SK-N-SH (cell line): ENCODE results near the gene CACNA1H. TPM values are rescaled to one million over a fixed set of nuclear protein-coding genes. Genes with fewer than 3 reads are reported as not detected.

Experiments
- CTCF ChIA-PET: fragments of 300-600, 350-600 bp; formaldehyde crosslinking; extraction: SDS; loops from one replicate; lab custom pipeline; 2021; lab: Yijun Ruan, JAX
- POLR2A ChIA-PET: fragments of 350-600 bp; sonication (Branson Sonifier 250); formaldehyde crosslinking; extraction: SDS; loops from one replicate; lab custom pipeline; 2020; ENCODE audit warnings: antibody characterized with exemption, inconsistent platforms; lab: Yijun Ruan, JAX
- DNase-seq: peaks from one replicate; pipeline ENCODE4 v3.0.0; 2012
- H2AFZ ChIP-seq: fragments of 200-600 bp; sonication (generic); 2 replicates; pipeline ENCODE4 v1.8.1; 2016; ENCODE audit warnings: antibody characterized with exemption, mild to moderate bottlenecking, low read depth
- H3F3A ChIP-seq: fragments of 200-600 bp; sonication (generic); replicated peaks from 2 replicates; pipeline ENCODE3; 2016; ENCODE audit warnings: antibody characterized with exemption, mild to moderate bottlenecking; ENCODE audit not compliant: insufficient read depth
- H3K27ac ChIP-seq, 2 experiments: fragments of 200-500 bp in 1 of 2; fragments of 200-600 bp in 1 of 2; sonication (Bioruptor generic) in 1 of 2; sonication (generic), shearing (Covaris generic) in 1 of 2; 2 replicates each; pipeline versions ENCODE4 v1.5.1 to v1.6.1; 2014 to 2016; ENCODE audit warnings: low read depth in 2 of 2, inconsistent platforms in 1 of 2, low read length in 1 of 2, mild to moderate bottlenecking in 1 of 2, mixed read lengths in 1 of 2
- H3K27me3 ChIP-seq: fragments of 200-600 bp; sonication (generic), shearing (Covaris generic); 2 replicates; pipeline ENCODE4 v1.6.1; 2016; ENCODE audit warnings: mixed run types; ENCODE audit not compliant: insufficient read depth
- H3K36me3 ChIP-seq, 2 experiments: fragments of 200-500 bp in 1 of 2; fragments of 200-600 bp in 1 of 2; sonication (Bioruptor generic) in 1 of 2; sonication (generic) in 1 of 2; replicated peaks in 1 of 2; 2 replicates each; pipeline versions ENCODE3 to v1.5.1; 2014 to 2016; ENCODE audit warnings: low read length in 1 of 2, mild to moderate bottlenecking in 1 of 2; ENCODE audit not compliant: insufficient read depth in 2 of 2, control insufficient read depth in 1 of 2
- H3K4me1 ChIP-seq, 2 experiments: fragments of 200-500 bp in 1 of 2; fragments of 200-600 bp in 1 of 2; sonication (Bioruptor generic) in 1 of 2; sonication (generic), shearing (Covaris generic) in 1 of 2; 2 replicates each; pipeline versions ENCODE4 v1.5.1 to v1.6.1; 2014 to 2016; ENCODE audit warnings: low read depth in 1 of 2, low read length in 1 of 2, mixed run types in 1 of 2; ENCODE audit not compliant: insufficient read depth in 2 of 2, control insufficient read depth in 1 of 2
- H3K4me2 ChIP-seq: fragments of 200-600 bp; sonication (generic), shearing (Covaris generic); 2 replicates; pipeline ENCODE4 v1.6.1; 2017; ENCODE audit warnings: mixed run types
- H3K4me3 ChIP-seq, 2 experiments: fragments of 200-500 bp in 1 of 2; fragments of 200-600 bp in 1 of 2; sonication (Bioruptor generic) in 1 of 2; sonication (generic), shearing (Covaris generic) in 1 of 2; 2 replicates each; pipeline versions ENCODE4 v1.5.1 to v1.8.1; 2014 to 2016; ENCODE audit warnings: low read depth in 2 of 2, inconsistent platforms in 1 of 2, low read length in 1 of 2, mild to moderate bottlenecking in 1 of 2, mixed read lengths in 1 of 2, moderate library complexity in 1 of 2
- H3K79me2 ChIP-seq: fragments of 200-600 bp; sonication (generic); 2 replicates; pipeline ENCODE4 v1.8.1; 2017; ENCODE audit warnings: mild to moderate bottlenecking; ENCODE audit not compliant: insufficient read depth
- H3K9ac ChIP-seq: fragments of 200-600 bp; sonication (generic); 2 replicates; pipeline ENCODE4 v1.6.1; 2017; ENCODE audit warnings: mixed run types
- H3K9me2 ChIP-seq: fragments of 200-600 bp; sonication (generic); 2 replicates; pipeline ENCODE4 v1.6.1; 2017; ENCODE audit warnings: mixed run types
- H3K9me3 ChIP-seq: fragments of 200-600 bp; sonication (generic); 2 replicates; pipeline ENCODE4 v1.6.1; 2017; ENCODE audit warnings: mixed run types, mild to moderate bottlenecking, moderate library complexity
- H4K20me1 ChIP-seq: fragments of 200-600 bp; sonication (generic); 2 replicates; pipeline ENCODE4 v1.6.1; 2017; ENCODE audit warnings: mild to moderate bottlenecking, mixed run types; ENCODE audit not compliant: insufficient read depth
- ELF1 ChIP-seq: IDR thresholded peaks from 2 replicates; pipeline ENCODE4 v1.4.0; 2012
- FOXM1 ChIP-seq: IDR thresholded peaks from 2 replicates; pipeline ENCODE4 v1.4.0; 2012; ENCODE audit warnings: low read depth, mild to moderate bottlenecking
- REST ChIP-seq: IDR thresholded peaks from 2 replicates; pipeline ENCODE4 v1.6.1; 2012; ENCODE audit warnings: mild to moderate bottlenecking, low read depth, low read length, moderate library complexity
- RXRA ChIP-seq: IDR thresholded peaks from 2 replicates; pipeline ENCODE4 v1.4.0; 2012; ENCODE audit warnings: low read depth, mild to moderate bottlenecking, borderline replicate concordance
- WGBS: methylation state at CpG from one replicate; pipeline ENCODE4 v1.1.6; 2017; ENCODE audit warnings: low lambda C conversion rate; 5-methylcytosine and 5-hydroxymethylcytosine counted together
- polyA plus RNA-seq, 3 experiments: library from polyadenylated mRNA; depleted of rRNA; stranded (reverse); fragments of >200 nt; gene quantifications; 2 replicates each; pipeline ENCODE4 v1.2.3, GENCODE V29; 2012
- TF ChIP-seq, protein P1 (sequence below): IDR thresholded peaks from 2 replicates; pipeline ENCODE4 v1.4.0; 2012; ENCODE audit warnings: low read depth, borderline replicate concordance

The CACNA1H gene
- polyA plus RNA-seq, 1 of the 3 experiments (the other 2 are of a cell fraction), result not detected

GRCh38 chr16:1137604-1138003 lies 15.3 kb upstream of the CACNA1H start:
- H3K4me3 ChIP-seq, result no peak overlapping the region
- 30% methylated on average over 24 of the region's 24 CpGs for WGBS
- H3K27ac ChIP-seq, result no peak overlapping the region
- no peaks in the 10 kb centered on the region for H4K20me1 ChIP-seq
- H3K9ac ChIP-seq, result no peak overlapping the region
- H2AFZ ChIP-seq, result no peak overlapping the region
- ChIA-PET CTCF (no interaction called here), POLR2A (no interaction called here)
- no peak for DNase-seq
- no peaks in the 10 kb centered on the region for H3K4me1 ChIP-seq
- H3K9me3 ChIP-seq, result no peaks in the 10 kb centered on the region
- H3K4me2 ChIP-seq, result no peak overlapping the region
- H3K79me2 ChIP-seq, result no peaks in the 10 kb centered on the region
- H3K27me3 ChIP-seq, result peaks cover 83% of the 10 kb centered on the region
- H3K36me3 ChIP-seq, result no peaks in the 10 kb centered on the region
- TF ChIP-seq ELF1 (0 out of 2 replicates have a peak, but pooled peaks have one; percentile 27), FOXM1 (no peak)
- TF ChIP-seq, all 33 proteins: peak for 1
- H3K9me2 ChIP-seq, result no peaks in the 10 kb centered on the region
- H3F3A ChIP-seq, result no peaks in the 10 kb centered on the region

- Histone ChIP-seq H3K9ac (no peak overlapping the region), H3K9me3 (no peaks in the 10 kb centered on the region), H3K27ac (no peak overlapping the region), H3K4me2 (no peak overlapping the region), H3K4me3 (no peak overlapping the region), H3K79me2 (no peaks in the 10 kb centered on the region), H3K36me3 (no peaks in the 10 kb centered on the region), H3F3A (no peaks in the 10 kb centered on the region), H2AFZ (no peak overlapping the region), H4K20me1 (no peaks in the 10 kb centered on the region), H3K27me3 (peaks cover 87% of the 10 kb centered on the region), H3K4me1 (no peaks in the 10 kb centered on the region), H3K9me2 (no peaks in the 10 kb centered on the region)
- 30% methylated on average over 15 of the region's 23 CpGs for WGBS
- TF ChIP-seq RXRA, result no peak
- TF ChIP-seq REST, result no peak
- no peak for TF ChIP-seq ELF1
- TF ChIP-seq, protein P1, sequence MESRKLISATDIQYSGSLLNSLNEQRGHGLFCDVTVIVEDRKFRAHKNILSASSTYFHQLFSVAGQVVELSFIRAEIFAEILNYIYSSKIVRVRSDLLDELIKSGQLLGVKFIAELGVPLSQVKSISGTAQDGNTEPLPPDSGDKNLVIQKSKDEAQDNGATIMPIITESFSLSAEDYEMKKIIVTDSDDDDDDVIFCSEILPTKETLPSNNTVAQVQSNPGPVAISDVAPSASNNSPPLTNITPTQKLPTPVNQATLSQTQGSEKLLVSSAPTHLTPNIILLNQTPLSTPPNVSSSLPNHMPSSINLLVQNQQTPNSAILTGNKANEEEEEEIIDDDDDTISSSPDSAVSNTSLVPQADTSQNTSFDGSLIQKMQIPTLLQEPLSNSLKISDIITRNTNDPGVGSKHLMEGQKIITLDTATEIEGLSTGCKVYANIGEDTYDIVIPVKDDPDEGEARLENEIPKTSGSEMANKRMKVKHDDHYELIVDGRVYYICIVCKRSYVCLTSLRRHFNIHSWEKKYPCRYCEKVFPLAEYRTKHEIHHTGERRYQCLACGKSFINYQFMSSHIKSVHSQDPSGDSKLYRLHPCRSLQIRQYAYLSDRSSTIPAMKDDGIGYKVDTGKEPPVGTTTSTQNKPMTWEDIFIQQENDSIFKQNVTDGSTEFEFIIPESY, result no peak
- ChIA-PET CTCF (no interaction called here), POLR2A (no interaction called here)
- DNase-seq, result no peak
Measured at GRCh38 chr16:1140582-1141162, 12.2 kb upstream of the CACNA1H start.
